Adrenal gland (tissue), 12 donors: Measurements from ENCODE around the gene PIGO. TPM values are rescaled to one million over a fixed set of nuclear protein-coding genes. Genes with fewer than 3 reads are reported as not detected.

Source experiments
- DNase-seq, 7 donors: peaks; one replicate each; pipeline ENCODE4 v3.0.0-alpha.2; 2019 to 2020
- H3K27ac ChIP-seq, 5 donors: fragments of 200-600 bp; sonication (generic) in 4 of 5; 1 replicate in 3 of 5; 2 replicates in 2 of 5; pipeline versions ENCODE4 v1.5.1 to v1.8.0; 2016 to 2020; ENCODE audit warnings: mild to moderate bottlenecking in 1 of 5
- H3K27me3 ChIP-seq: fragments of 200-600 bp; 2 replicates; pipeline ENCODE4 v1.8.0; 2021
- H3K36me3 ChIP-seq, 2 donors: fragments of 200-600 bp; replicated peaks in 1 of 2; 1 replicate in 1 of 2; 2 replicates in 1 of 2; pipeline versions ENCODE4 v1.5.1 to v1.8.0; 2018 to 2022
- H3K4me1 ChIP-seq, 2 donors: fragments of 200-600 bp; replicated peaks in 1 of 2; 1 replicate in 1 of 2; 2 replicates in 1 of 2; pipeline versions ENCODE4 v1.5.1 to v1.8.0; 2018 to 2021
- H3K4me3 ChIP-seq, 4 donors: fragments of 200-600 bp; sonication (generic) in 3 of 4; one replicate each; pipeline ENCODE4 v1.5.1; 2016 to 2018
- H3K9me3 ChIP-seq, 3 donors: fragments of 200-600 bp; sonication (generic) in 1 of 3; replicated peaks in 1 of 3; 1 replicate in 2 of 3; 2 replicates in 1 of 3; pipeline versions ENCODE4 v1.5.1 to v1.8.0; 2016 to 2021
- CTCF ChIP-seq, 6 experiments: fragments of 450-650 bp in 4 of 6; fragments of 200-600 bp in 2 of 6; sonication (generic) in 1 of 6; IDR thresholded peaks; 1 replicate in 5 of 6; 2 replicates in 1 of 6; pipeline versions ENCODE4 v1.5.1 to v1.8.0; 2016 to 2021; ENCODE audit warnings: antibody characterized with exemption in 6 of 6, mild to moderate bottlenecking in 2 of 6, moderate library complexity in 1 of 6
- POLR2A ChIP-seq, 2 donors: fragments of 450-650 bp; IDR thresholded peaks; one replicate each; pipeline ENCODE4 v1.6.1; 2017; ENCODE audit warnings: antibody characterized with exemption in 2 of 2, mild to moderate bottlenecking in 2 of 2, moderate library complexity in 1 of 2
- WGBS, 4 donors: extraction: QIAGEN DNeasy Blood & Tissue Kit in 2 of 4; methylation state at CpG; one replicate each; pipeline versions ENCODE4 v1.1.5 to v1.1.7; 2013 to 2017; 5-methylcytosine and 5-hydroxymethylcytosine counted together
- intact Hi-C, 2 donors: fragments of 100-400 bp; cut with DNase I; formaldehyde crosslinking; loops; one replicate each; pipeline versions ENCODE4 v1.14.1 to v1.15.0; 2022 to 2023
- polyA plus RNA-seq, 3 donors: library from polyadenylated mRNA; stranded (reverse); fragments of 200-250 nt in 2 of 3; fragments of 350-450 nt in 1 of 3; fragmentation: Illumina TruSeq in 1 of 3; extraction: RNeasy Lipid Tissue Mini Kit (QIAGEN cat#74804) in 1 of 3; gene quantifications; one replicate each; pipeline ENCODE4 v1.2.3, GENCODE V29; 2013 to 2014
- total RNA-seq, 9 donors: library from RNA; depleted of rRNA in 4 of 9; stranded (reverse); fragments of >200 nt in 4 of 9; fragments of 120-200 nt in 1 of 9; fragmentation: NEBNext Ultra II Directional in 1 of 9; extraction: Animal tissue kit (Norgen Biotek cat#: 25700) in 1 of 9; gene quantifications; one replicate each; pipeline versions ENCODE4 v1.1.0 to v1.2.4, GENCODE V29; 2013 to 2023
- donor health status: healthy with polysubstance abuse.
- donor health status: Bipolar disorder and iron deficiency.
- donor health status: DM: yes; HTN: yes; CAD: no.
- donor health status: DM: no; HTN: no; CAD: no.
- donor health status: DM: no; HTN: no; CAD: no.
- donor health status: DM: yes; HTN: yes; CAD: no.

Gene PIGO
- total and polyA plus RNA-seq, 12 donors, result 19.7 to 37.4 (median 28.9) TPM

DNA sequence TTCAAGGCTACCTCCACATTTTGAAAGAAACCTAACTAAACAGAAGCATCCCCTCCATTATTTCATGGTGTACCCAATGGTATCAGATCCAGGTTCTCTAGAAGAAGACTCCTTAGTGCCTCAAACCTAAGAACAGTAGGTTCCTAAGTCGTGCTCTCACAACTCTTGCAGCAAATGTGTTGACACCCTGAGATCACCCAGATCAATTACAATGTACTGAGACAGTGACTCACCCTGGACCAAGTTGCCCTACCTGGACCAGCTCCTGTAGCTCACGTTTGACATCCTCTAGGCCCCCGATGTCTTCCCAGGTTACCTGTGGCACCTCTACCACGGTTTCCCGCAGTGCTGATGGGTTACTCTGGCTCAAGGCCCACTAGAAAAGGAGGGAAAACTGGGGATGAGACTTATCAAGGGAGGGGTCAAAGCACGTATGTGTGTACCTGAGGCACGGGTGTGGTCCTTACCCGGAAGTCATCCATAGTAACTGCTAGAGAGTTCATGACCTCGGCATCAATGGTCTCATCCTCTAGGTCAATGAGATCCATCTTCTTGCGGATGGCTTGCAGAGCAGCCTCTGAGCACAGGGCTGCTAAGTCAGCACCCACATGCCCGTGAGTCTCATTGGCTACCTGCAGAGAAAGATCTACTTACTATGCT, 35.7 kb downstream of the PIGO start:
- no peak for TF ChIP-seq CTCF (IDR thresholded peaks at IDR 0.05)
- no peak for TF ChIP-seq POLR2A (IDR thresholded peaks at IDR 0.05)
- no peaks in the 10 kb centered on the region for H3K27me3 ChIP-seq
- no peaks in the 10 kb centered on the region for H3K4me1 ChIP-seq
- DNase-seq, result no peak
- no peak overlapping the region for H3K4me3 ChIP-seq
- no peak overlapping the region for H3K27ac ChIP-seq
- intact Hi-C loops, result loop anchor here in 1 of 2 donors (10.0 kb wide), 1 partner anchor 66 kb away; no protein-coding TSS in a partner anchor
- peaks cover 0 to 100% of the 10 kb centered on the region in 2 donors for H3K36me3 ChIP-seq
- H3K9me3 ChIP-seq, result no peaks in the 10 kb centered on the region
- 89 to 96% (median 92%) methylated on average over 9 to 11 of the region's 11 CpGs for WGBS, 4 donors

GRCh38 chr9:35059438-35059837, 37.0 kb downstream of the PIGO start:
- intact Hi-C loops, result no loop called here
- peaks cover 0 to 99% of the 10 kb centered on the region in 2 donors for H3K36me3 ChIP-seq
- no peak overlapping the region for H3K4me3 ChIP-seq
- no peaks in the 10 kb centered on the region for H3K4me1 ChIP-seq
- peak overlapping the region in 1 of 5 donors; percentile 44 for H3K27ac ChIP-seq
- TF ChIP-seq CTCF (IDR thresholded peaks at IDR 0.05) (no peak), POLR2A (IDR thresholded peaks at IDR 0.05) (no peak)
- no peaks in the 10 kb centered on the region for H3K27me3 ChIP-seq
- DNase-seq, result no peak
- no peaks in the 10 kb centered on the region for H3K9me3 ChIP-seq
- WGBS, 4 donors, result 87 to 92% (median 89%) methylated on average over 10 of the region's 10 CpGs

DNA sequence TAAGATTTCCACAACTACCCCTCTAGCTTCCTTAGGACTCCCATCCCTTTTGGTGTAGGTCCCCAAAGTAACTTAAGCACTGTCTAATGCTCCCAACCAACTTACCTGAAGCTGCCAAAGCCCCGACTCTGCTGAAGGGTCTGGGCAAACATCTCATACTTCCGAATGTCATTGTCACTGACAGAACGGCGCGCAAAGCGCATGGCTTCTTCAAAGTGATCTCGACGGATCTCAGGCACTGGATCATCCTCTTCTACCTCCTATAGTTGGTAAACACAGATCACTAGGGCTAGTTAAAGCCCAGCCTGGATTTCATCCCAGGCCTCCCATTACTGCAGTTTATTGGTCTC, 39.1 kb downstream of the PIGO start:
- peaks cover 0 to 85% of the 10 kb centered on the region in 2 donors for H3K36me3 ChIP-seq
- no peaks in the 10 kb centered on the region for H3K9me3 ChIP-seq
- H3K4me3 ChIP-seq, result no peak overlapping the region
- DNase-seq, result no peak
- TF ChIP-seq CTCF (IDR thresholded peaks at IDR 0.05) (no peak), POLR2A (IDR thresholded peaks at IDR 0.05) (no peak)
- H3K27ac ChIP-seq, result no peak overlapping the region
- 95 to 98% (median 97%) methylated on average over 8 of the region's 8 CpGs for WGBS, 4 donors
- H3K27me3 ChIP-seq, result no peaks in the 10 kb centered on the region
- intact Hi-C loops, result no loop called here
- H3K4me1 ChIP-seq, result no peaks in the 10 kb centered on the region

GRCh38 chr9:35056571-35057270, 39.7 kb downstream of the PIGO start:
- no peak for DNase-seq
- Histone ChIP-seq H3K9me3 (no peaks in the 10 kb centered on the region), H3K4me3 (no peak overlapping the region), H3K27me3 (no peaks in the 10 kb centered on the region), H3K36me3 (peaks cover 0 to 85% of the 10 kb centered on the region in 2 donors), H3K4me1 (no peaks in the 10 kb centered on the region), H3K27ac (no peak overlapping the region)
- TF ChIP-seq POLR2A (IDR thresholded peaks at IDR 0.05), result no peak
- TF ChIP-seq CTCF (IDR thresholded peaks at IDR 0.05), result no peak
- WGBS, 4 donors, result 91 to 94% (median 93%) methylated on average over 9 of the region's 9 CpGs
- intact Hi-C loops, result no loop called here
